ENCODE data around the gene WNT9B. TPM values are rescaled to one million over a fixed set of nuclear protein-coding genes. Genes with fewer than 3 reads are reported as not detected.

The WNT9B gene
- total RNA-seq, 4 donors from 2014 or later: 0.42 to 0.66 (median 0.65) TPM; not detected in 1

GRCh38 chr17:46922487-46922803, 71.1 kb downstream of the WNT9B start:
- peak overlapping the region; percentile 71 to 94 (median 86) for H3K4me3 ChIP-seq
- H3K9me3 ChIP-seq: no peaks in the 10 kb centered on the region
- intact Hi-C loops (cut with DNase I): no loop called here
- 0% methylated on average over 6 of the region's 6 CpGs for WGBS
- peak overlapping the region; percentile 91 to 95 (median 92) for H3K27ac ChIP-seq (replicated peaks in 1 of 4)
- no peaks in the 10 kb centered on the region for H3K27me3 ChIP-seq
- no peak for TF ChIP-seq POLR2A (IDR thresholded peaks at IDR 0.05; ENCODE audit: low read depth)
- no peak for DNase-seq (ENCODE audit: extremely low spot score)
- H3K36me3 ChIP-seq: no peaks in the 10 kb centered on the region
- H3K4me1 ChIP-seq: peaks cover 23 to 41% (median 29%) of the 10 kb centered on the region in 4 donors

- 0% methylated on average over 15 of the region's 52 CpGs for WGBS
- Histone ChIP-seq H3K36me3 (no peaks in the 10 kb centered on the region), H3K27me3 (no peaks in the 10 kb centered on the region), H3K4me3 (peak within 1 kb of the TSS; percentile 71 to 94 (median 86)), H3K9me3 (no peaks in the 10 kb centered on the region), H3K27ac (replicated peaks in 1 of 4) (peak within 1 kb of the TSS; percentile 91 to 95 (median 92)), H3K4me1 (peaks cover 25 to 47% (median 32%) of the 10 kb centered on the region in 4 donors)
- TF ChIP-seq CTCF (IDR thresholded peaks at IDR 0.05) (peak in 1 of 3 experiments; percentile 25), POLR2AphosphoS5 (IDR thresholded peaks at IDR 0.05) (peak; percentile 91 to 96), EP300 (IDR thresholded peaks at IDR 0.05) (no peak), POLR2A (IDR thresholded peaks at IDR 0.05; ENCODE audit: low read depth) (peak; percentile 88)
- DNase-seq (ENCODE audit: extremely low spot score): peak; percentile 96
- intact Hi-C loops (cut with DNase I): no loop called here
These were observed 71.6 kb downstream of the WNT9B start, which contains the start of gene GOSR2 for GRCh38 chr17:46922804-46923635. Gene GOSR2, plus strand, starts transcription at chr17:46923160. Its CDS starts 33 bp downstream, at chr17:46923193.

GRCh38 chr17:46925185-46925868, 73.9 kb downstream of the WNT9B start:
- Histone ChIP-seq H3K36me3 (peaks cover 4 to 11% (median 10%) of the 10 kb centered on the region in 4 donors), H3K27me3 (no peaks in the 10 kb centered on the region), H3K4me1 (peaks cover 28 to 64% (median 44%) of the 10 kb centered on the region in 4 donors), H3K9me3 (no peaks in the 10 kb centered on the region), H3K4me3 (no peak overlapping the region), H3K27ac (replicated peaks in 1 of 4) (no peak overlapping the region)
- no peak for DNase-seq (ENCODE audit: extremely low spot score)
- 76% methylated on average over 5 of the region's 5 CpGs for WGBS
- intact Hi-C loops (cut with DNase I): no loop called here
- TF ChIP-seq POLR2A (IDR thresholded peaks at IDR 0.05; ENCODE audit: low read depth) (no peak), POLR2AphosphoS5 (IDR thresholded peaks at IDR 0.05) (no peak), CTCF (IDR thresholded peaks at IDR 0.05) (no peak), EP300 (IDR thresholded peaks at IDR 0.05) (no peak)

- TF ChIP-seq POLR2AphosphoS5 (IDR thresholded peaks at IDR 0.05): no peak
- no peak for TF ChIP-seq CTCF (IDR thresholded peaks at IDR 0.05)
- no peak for TF ChIP-seq POLR2A (IDR thresholded peaks at IDR 0.05; ENCODE audit: low read depth)
- TF ChIP-seq EP300 (IDR thresholded peaks at IDR 0.05): no peak
- no peak for DNase-seq (ENCODE audit: extremely low spot score)
- intact Hi-C loops (cut with DNase I): no loop called here
- Histone ChIP-seq H3K4me1 (peaks cover 27 to 60% (median 43%) of the 10 kb centered on the region in 4 donors), H3K9me3 (no peaks in the 10 kb centered on the region), H3K27me3 (no peaks in the 10 kb centered on the region), H3K27ac (replicated peaks in 1 of 4) (no peak overlapping the region), H3K4me3 (no peak overlapping the region), H3K36me3 (peaks cover 38 to 44% (median 41%) of the 10 kb centered on the region in 4 donors)
- 78% methylated on average over 8 of the region's 10 CpGs for WGBS
These were observed 77.3 kb downstream of the WNT9B start for GRCh38 chr17:46928467-46929261.

Measured in esophagus muscularis mucosa (tissue), 4 donors.